GM21786 (cell line): ENCODE measurements around the gene TMEM63B.
"Not testable (repeated sequence)": the region's sequence is repeated elsewhere in the genome, so short reads cannot be mapped to it uniquely, and the experiment has no call there.

ENCODE experiments used
- ATAC-seq: cut with Tn5 transposase; IDR thresholded peaks from one replicate; pipeline ENCODE4 v1.9.1; 2021; ENCODE audit not compliant: unreplicated experiment

Gene TMEM63B

DNA sequence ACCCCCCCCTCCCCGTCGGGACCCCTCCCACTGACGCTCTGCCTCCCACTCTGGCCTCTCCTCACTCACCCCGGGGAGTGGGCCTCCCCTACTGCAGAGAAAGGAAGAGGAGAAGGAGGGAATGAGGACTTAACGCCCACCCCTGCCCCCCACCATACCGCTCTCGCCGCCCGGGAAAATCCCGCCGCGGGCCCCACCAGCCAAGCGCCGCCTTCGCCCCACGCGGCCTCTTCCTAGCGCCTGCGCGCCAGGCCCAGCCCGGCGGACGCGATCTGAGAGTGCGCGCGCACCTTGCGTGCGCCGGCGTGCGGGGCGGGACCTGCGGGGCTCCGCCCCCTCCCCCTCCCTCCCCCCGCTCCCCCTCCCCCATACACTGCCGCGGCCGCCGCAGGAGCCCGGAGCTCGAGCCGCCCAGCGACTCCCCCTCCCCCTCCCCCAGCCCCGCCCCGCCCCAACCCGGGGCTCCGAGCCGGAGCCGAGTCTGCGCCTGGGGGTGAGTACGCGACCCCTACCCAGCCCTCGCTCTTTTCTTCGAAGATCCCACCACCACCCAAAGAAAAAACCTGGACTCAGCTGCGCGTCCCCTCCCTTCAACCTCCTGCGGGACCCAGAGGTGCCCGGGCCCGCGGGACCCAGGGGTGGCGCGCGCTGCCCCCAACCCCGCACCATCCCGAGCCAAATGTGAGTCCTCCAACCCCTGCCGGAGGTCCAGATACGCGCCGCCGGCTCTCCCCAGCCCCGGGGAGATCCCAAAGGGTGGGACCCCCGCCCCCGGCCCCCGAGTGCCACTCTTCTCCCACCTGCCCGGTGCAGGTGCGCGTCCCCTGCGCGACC is at the start of gene TMEM63B, which contains the start of gene MRPL14:
Gene TMEM63B, plus strand, starts transcription at position 369 of the 834 bp plus-strand sequence. CDS start 7,031 bp downstream, outside the sequence.
Gene MRPL14, minus strand, starts transcription at position 267 of the 834 bp plus-strand sequence. CDS start 10,841 bp downstream, outside the sequence.
- peak; percentile 68 for ATAC-seq

DNA sequence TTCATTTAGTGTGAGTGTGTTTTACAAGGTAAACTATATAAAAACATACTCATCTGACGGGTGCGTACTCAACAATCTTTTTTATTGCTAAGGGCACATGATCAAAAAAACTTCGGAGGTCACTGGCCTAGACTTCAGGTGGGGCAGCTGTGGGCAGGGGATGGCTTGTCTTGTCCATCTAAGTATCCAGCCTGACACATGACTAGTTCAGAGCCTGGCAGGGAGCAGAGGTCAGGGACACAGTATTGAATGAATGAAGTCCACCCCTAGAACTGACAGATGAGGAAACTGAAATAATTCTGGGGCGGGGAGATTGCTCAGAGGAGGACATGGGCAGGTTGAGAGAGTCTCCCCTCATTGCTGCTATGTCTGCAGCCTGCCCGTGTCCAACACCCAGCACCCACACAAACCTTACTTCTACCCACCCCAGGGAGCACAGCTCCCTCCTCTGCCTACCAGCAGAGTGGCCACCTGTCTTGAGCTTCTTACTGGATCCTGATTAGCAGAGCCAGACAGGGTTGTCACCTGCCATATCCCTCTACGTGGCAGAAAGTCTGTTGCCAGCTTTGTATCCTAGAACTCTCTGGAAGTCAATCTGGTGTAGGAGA is 49.0 kb upstream of the TMEM63B start:
- no peak for ATAC-seq

DNA sequence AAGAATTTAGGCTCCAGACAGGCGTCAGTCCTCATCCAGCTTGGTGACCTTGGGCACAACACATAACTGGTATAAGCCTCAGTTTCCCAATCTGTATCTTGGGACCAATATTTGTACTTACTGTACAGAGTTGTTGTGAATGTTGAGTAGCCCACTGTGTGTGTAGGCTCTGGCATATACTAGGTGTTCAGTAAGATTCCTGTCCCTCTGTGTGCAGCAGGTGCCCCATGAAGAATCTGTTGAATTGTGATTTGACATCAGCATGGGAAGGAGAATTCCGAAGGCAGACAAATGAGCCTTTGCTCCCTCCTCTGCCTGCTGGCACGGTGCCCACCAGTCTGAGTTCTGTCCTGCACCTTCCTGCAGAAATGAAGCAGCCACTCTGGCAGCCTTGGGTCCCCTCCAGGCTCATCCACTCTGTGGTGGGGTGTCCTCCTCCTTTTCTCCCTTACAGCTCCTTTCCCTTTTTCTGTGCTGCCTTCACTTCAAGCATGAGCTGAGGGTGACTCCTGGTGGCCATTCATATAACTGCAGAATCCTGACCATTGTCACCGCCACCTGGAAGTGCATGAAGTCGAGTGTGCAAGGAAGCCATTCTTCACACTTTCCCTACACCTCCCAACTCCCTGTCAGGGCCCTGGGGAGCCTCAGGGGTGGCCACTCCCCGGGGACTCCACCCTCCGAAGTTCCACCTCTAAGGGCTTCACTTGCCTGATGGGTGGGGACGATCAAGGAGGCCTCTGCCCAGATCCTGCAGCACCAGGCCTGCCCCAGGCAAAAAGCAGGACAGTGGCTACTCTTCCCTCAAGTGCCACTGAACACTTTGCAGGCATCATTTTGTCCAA is 48.3 kb upstream of the TMEM63B start:
- no peak for ATAC-seq

DNA sequence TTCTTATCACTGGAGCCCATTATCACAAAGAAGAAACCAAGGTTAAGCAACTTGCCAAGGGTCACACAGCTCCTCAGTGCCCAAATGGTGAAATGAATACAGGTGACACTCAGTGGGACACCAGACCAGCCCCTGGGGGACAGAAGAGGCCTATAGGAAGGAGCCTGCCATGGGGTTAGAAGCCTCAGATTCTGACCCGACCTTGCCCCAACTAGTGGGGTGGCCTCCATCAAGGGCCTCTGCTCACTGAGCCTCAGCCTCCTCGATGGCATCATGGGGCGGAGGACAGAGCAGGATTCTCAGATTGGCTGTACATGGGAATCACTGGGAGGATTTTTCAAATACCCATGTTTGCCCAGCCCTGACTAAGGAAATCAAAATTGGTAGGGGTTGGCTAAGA is 47.7 kb upstream of the TMEM63B start:
- ATAC-seq, result no peak

DNA sequence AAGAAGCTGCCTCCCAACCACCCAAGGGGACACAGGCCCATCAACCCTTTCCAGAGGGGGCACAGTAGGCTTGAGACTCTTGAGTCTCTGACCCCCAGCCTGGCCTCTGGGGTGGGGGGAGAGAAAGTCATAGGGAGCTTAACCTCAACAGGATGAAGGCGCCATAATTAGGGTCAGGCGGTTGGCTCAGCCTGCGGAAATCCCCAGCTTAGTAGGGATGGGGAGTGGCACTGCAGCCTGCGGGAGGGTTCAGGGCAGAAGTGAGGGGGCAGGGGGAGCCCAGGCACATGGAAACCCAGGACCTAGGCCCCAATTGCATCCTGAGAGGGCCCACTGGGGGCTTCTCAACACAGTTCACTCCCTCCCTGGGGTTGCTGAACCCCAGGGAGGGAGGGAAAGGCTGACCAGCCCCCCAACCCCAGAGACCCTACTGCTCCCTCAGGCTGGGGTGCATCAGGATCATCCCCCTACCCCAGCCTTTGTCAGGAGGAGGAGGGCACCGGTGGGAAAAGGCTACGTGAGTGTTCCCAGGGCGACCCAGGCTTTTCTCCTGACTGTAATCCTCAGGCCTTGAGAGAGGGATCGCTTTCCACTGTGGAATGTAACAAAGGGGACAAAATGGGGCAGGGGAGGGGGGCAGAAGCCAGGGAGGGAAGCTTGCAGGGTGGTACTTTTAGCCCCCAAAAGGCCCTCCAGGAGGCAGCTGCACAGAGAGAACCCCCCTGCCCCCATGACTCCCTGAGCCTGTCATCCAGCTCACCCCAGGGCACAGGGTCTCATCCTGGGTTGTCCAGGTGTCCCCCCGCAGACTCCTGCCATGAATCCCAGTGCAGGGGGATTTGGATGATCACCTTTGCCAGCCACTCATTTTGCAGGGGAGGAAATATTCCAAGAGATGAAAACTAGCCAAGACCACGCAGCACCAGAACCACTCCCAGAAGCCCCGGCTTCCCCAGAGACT is 46.5 kb upstream of the TMEM63B start:
- ATAC-seq, result no peak

DNA sequence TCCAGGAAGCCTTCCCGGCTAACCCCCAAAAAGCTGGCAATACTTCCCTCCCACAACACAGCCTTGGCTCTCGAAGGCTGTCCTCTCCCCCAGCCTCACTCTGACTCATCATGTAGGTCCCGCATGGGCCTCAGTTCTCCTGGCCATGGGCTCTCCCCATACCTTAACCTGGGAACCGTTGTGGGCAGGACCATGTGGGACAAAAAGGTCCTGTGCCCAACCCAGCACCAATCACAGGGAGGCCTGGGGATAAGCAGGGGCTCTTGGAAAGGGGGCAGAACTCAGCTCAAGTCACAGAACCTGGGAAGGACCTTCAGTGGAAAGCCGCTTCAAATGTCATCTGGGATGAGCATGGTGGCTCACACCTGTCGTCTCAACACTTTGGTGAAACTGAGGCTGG is 45.6 kb upstream of the TMEM63B start:
- no peak for ATAC-seq

DNA sequence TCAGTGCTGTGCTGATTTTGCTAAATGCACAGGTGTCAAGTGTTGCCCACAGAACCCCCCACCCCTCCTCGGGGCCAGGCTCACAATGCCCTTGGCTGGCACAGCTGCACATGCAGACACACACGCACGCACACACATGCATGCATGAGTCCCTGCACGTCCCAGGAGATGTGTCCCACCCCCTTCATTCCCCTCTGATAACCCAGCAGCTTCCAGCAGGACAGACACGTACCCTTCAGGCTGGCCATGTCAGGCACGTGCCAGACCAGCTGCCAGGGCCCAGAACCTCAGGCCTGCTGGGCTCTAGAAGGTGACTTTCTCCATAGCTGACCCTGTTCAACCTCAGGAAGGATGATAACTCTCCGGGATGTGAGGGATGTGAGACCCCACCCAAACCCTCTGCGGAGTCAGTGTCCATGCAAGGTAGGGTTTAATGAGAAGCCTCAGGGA is 44.5 kb upstream of the TMEM63B start:
- no peak for ATAC-seq

DNA sequence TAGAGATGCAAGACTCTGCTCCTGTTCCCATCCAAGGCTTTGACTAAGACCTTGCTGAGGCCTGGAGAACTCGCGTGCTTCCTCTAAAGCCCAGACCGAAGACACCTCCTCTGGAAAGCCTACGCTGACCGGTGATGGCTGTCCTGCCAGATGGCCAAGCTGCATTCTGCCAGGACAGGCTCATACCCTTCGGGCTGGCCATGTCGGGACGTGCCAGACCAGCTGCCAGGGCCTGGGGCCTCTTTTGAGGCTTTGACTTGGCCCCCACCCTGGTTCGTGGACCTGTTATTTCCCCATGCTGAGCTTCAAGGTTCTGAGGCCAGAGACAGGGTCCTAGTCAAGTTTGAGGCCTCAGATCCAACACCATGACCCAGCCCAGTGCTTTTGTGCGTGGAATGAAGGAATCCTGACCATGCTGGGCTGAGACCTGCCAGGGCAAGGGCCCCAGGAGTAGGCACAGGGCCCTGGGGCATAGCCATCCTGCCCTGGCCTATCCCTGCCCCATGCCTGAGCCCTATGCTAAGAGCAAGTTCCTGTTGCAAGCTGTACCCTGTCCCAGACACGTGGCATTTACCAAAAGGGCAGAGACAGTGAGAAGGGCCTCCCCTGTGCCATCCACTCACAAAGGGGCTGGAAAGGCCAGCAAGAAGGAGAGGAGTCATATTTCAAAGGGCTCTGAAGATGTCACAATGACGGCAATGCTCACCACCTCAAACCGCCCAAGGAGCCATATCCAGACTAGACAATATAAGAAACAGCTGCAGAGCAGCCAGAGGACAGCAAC is 42.9 kb upstream of the TMEM63B start:
- ATAC-seq, result no peak

DNA sequence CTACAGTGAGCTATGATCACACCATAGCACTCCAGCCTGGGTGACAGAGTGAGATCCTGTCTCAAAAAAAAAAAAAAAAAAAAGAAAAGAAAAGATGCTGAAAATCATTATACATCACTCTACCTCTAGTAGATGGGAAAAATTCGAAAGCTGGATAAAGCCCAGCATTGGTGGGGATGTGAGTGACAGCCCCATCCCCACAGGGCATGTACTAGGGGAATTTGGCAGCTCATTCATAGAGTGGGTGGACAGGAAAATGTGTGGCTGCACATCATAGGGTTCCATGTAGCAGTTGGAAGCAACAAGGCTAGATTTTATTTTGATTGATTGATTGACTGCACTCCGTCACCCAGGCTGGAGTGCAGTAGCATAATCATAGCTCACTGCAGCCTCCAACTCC is 42.1 kb upstream of the TMEM63B start:
- ATAC-seq, result no peak

DNA sequence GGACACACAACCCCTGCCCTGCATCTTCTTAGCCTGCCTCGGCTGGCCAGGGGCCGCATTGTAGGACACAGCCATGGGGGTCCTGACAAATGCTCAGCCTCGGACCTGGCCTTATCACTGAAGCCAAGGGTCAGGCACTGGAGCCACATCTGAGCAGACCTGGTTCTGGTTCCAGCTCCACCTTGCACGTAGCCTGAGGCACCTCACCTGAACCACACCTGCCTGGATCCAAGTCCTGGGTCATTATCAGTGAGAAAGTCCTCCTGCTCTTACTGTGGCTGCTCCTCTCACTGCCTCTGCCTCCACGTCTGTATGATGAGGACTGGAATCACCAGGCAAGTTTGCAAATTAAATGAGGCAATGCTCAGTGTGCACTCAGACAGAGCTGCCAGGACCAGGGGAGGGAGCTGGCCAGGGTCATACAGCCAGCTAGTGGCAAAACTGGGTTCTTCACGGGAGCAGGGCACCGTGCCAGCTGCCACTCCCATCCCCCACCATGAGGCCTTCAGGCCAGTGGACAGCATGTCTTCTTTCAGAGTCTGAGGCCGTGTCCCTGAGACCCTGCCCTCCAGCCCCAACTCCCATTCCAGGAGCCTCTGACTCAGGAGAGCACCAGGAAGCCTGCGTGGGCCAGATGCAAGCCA is 40.3 kb upstream of the TMEM63B start:
- no peak for ATAC-seq

DNA sequence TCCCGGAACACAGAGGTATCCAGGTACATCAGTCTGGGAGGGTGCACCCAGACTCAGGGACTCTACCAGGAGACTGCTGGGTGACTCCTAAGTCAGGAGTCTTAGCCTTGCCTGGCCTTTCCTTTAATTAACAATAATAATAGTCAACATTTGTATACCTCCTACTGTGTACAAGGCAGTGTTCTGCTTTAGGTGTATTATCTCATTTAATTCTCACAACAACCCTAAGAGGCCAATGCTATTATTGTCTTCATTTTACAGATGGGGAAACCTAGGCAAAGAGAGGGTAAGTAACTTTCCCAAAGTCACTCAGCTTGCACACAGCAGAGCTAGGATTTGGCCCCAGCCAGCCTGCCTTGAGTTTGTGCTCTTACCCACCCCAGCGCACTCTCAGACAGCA is 39.7 kb upstream of the TMEM63B start:
- ATAC-seq, result no peak

DNA sequence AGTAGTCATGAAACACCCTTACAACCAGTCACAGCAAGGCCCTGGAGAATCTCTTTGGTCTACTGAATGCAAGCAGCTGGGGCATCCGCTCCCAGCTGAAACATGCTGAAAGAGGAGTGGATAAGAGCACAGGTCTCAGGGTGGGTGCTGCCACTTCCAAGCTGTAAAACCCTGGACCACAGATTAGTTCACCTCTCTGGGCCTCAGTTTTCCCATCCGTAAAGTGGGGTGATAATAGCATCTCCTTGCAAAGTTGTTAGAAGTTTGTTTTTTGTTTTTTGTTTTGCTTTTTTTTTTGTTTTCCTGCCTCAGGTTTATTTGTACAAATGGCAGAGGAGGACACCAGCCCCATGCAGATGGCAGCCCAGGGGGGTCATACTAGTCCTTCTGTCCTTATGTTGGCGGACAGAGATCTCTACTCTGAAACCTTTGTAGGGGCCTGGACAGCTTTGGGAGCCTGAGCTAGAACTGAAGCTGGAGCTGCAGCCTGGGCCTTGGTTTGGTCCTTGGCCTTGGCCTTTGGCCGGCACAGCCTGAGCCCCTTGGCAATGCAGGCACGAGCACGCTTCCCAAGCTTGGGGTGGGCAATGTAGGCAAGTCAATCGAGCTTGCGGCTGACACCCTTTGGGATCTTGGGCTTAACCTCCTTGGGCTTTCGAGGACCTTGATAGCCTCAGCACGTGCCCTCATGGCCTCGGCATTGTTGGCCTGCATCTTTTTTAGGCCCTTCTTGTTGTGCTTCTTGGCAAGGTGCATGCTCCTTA is 38.3 kb upstream of the TMEM63B start:
- ATAC-seq, result no peak

DNA sequence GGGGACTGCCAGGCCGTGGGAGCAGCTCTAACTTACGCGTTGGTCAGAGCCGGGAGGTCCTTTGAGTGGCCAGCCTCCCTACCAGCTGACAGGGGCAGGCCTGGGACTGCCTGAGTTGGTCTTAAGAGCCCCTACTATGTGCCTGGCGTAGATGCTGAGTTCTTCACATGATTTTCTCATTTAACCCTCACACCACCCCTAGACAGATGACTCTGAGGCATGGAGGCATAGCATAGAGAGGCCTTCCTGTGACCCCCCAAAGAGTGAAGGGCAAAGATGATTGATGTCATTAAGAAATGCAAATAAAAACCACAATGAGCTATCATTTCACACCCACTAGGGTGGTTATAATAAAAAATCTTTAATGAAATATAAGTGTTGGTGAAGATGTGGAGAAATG is 36.9 kb upstream of the TMEM63B start:
- no peak for ATAC-seq

DNA sequence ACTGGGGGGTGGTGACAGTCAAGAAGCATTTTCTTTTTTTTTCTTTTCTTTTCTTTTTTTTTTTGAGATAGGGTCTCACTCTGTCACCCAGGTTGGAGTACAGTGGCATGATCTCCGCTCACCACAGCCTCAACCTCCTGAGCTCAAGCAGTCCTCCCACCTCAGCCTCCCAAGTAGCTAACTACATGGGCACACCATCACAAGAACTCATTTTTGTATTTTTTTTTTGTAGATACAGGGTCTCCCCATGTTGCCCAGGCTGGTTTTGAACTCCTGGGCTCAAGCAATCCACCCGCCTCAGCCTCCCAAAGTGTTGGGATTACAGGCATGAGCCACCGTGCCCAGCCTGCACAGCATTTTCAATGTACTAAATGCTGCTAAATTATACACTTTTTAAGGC is 36.0 kb upstream of the TMEM63B start:
- not testable (repeated sequence) for ATAC-seq

DNA sequence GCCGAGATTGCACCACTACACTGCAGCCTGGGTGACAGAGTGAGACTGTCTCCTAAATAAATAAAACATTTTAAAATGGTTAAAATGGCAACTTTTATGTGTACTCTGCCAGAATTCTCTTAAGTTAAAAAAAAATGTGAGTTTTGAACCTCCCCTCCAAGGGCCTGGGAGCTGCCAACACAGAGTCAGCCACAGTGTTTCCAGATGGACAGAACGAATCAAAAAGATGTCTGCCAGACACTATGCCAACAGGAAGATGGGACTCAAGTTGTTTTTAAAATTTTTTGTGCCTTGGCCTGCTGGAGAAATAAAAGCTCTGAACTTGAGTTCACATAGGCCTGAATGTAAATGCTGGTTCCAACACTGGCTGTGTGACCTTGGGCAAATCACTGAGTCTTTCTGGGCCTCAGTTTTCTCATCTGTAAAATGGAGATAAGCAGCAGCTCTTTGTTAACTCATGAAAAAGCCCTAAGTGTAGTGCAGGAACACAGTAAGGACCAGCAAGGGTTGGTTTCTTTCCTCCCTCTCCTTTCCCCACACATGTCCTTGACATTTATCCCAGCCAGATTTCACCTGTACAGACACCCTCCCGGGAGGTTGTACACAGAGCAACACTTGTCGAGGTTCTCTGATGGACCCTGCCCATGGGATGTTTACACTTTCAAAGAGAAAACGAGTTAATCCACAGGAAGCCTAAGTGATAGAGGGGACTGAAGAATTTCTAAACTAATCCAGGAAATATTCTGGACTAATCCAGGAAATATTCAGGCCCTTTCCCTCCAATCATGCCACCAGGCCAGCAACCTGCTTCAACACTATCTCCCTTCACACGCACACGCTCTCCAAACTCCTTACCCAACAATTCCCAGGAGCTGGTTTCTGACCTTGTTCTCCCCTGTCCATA is 35.1 kb upstream of the TMEM63B start:
- ATAC-seq, result no peak

DNA sequence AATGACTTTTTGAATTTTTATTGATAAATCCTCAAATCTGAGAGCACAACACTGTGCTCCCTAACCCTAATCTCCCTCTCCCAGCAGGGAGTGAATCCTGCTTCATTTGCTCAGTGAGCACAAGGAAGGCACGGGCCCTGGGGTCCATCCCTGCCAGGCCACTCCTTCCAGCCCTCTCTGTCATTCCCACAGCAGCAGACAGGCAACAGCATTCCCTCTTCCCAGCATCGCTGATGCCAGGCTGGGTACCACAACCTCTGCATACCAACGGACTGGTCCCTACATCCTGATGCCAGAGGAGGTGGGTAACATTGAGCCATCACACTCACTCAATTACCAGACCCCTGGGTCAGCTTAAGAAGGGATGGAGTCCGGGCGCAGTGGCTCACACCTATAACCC is 34.3 kb upstream of the TMEM63B start:
- no peak for ATAC-seq

DNA sequence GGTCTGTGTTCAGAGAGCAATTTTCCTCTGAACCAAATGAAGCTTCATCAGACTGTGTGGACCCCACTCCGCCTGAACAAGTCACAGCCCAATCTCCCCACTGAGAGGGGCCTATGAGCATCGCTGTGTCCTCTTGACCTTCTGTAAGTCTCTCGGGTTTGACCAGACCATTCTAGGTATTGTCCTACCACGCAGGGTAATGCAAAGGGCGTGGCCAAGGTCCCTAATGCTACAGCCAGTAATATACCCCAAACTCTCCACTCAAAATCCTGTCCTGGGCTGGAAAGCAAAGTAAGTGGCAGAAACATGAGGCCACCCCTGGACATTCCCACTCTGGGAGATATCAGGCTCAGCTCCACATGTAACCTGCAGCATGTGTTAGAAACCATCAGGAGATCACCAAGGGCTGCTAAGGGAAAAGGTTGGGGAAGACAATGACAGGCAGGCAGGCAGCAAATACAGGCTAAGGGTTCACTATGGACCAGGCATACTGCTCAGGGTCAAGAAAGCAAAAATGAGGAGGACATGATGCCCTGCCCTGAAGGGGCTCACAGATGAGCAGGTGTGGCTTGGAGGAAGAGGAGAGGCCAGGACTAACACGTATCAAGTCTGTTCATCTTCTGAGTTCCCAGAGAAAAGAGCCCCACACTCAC is 33.5 kb upstream of the TMEM63B start:
- no peak for ATAC-seq
